ENCODE measurements around the gene SYT7. TPM values are rescaled to one million over a fixed set of nuclear protein-coding genes. Genes with fewer than 3 reads are reported as not detected.
A peak's percentile ranks its signal among the peaks of the same experiment; 100 is the strongest.

SYT7 gene
- total and polyA plus RNA-seq, 2 of the 8 experiments (the other 6 are each of a cell fraction or from before 2014, with no cell fraction given): 9.6 to 10.5 TPM

DNA sequence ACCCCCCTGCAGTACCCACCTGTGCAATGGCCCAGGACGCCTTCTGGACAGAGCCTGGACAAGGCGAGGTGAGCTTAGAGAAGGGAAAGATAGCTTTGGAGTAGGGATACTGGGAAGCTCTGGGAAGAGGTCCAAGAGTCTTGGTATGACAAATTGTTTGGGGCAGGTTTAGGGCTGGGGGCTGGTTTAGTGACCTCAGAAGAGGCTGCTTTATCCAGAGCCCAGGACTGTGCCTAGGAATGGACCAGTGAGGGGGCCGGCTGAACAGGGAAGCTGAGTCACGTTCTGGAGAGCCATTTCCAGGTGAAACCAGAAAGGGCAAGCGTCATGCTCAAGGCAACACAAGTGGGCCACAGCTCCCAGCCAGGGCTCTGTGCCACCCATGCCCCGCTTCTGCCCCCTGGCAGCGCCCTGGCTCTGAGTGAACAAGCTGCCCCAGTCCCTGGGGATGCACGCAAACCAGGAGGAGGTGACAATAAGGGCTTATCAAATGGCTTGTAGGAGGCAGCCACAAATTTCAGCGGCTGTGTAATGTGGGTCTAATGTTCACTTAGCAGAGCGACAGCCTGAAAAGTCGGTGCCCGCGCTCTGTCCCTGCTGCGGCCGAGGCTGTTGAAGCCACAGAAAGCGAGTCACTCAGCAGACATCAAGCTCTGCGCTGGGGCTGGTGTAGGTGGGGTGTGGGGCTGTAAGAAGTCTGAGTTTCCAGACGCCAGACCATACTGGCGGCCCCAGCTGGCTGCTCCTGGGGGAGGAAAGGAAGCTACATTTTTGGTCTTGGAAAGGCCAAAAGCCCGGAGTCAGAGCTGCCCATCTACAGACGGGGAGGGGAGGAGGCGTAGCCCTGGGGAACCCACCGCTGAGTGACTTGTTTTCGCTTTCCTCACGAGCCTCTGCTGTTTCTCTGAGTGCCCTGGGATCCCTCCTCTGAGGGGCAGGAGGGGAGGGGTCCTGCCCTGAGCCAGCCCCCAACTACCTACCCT is 18.3 kb upstream of the SYT7 start:
- Histone ChIP-seq H3K4me1 (replicated peaks in 1 of 4; ENCODE audit: control insufficient read depth in 3 of 4, insufficient read depth in 4 of 4, low read length in 3 of 4) (peaks cover 5 to 34% (median 25%) of the 10 kb centered on the region in 4 experiments), H3K4ac (replicated peaks; ENCODE audit: insufficient read length, low read depth, low read length) (peak overlapping the region; percentile 82), H2BK5ac (ENCODE audit: low read depth, low read length) (peak overlapping the region; percentile 22; the same call in 1 of the 2 replicates), H3K27me3 (replicated peaks in 1 of 4; ENCODE audit: control insufficient read depth in 3 of 4, extremely low read depth in 1 of 4, insufficient read depth in 3 of 4, low read length in 3 of 4) (no peaks in the 10 kb centered on the region; a peak in 2 of 7 replicates), H4K20me1 (replicated peaks in 1 of 2; ENCODE audit: control insufficient read depth in 1 of 2, insufficient read depth in 2 of 2, low read length in 2 of 2) (no peaks in the 10 kb centered on the region), H3K23ac (ENCODE audit: insufficient read length) (no peak overlapping the region), H3K4me3 (ENCODE audit: extremely low read depth in 1 of 4, insufficient read depth in 2 of 4, low read depth in 3 of 4, low read length in 4 of 4) (peak overlapping the region in 1 of 4 experiments; percentile 19; a peak in 1 of 8 replicates), H3K9me3 (ENCODE audit: insufficient read depth in 2 of 2, low read depth in 1 of 2, low read length in 1 of 2) (no peaks in the 10 kb centered on the region), H2AK5ac (ENCODE audit: low read depth, low read length) (no peak overlapping the region), H2AFZ (ENCODE audit: low read length) (0 out of 2 replicates have a peak overlapping the region, but pooled peaks have one; percentile 36), H3K79me1 (ENCODE audit: low read depth, low read length) (no peaks in the 10 kb centered on the region), H4K91ac (replicated peaks; ENCODE audit: insufficient read length, low read length) (peak overlapping the region; percentile 49), H3K27ac (ENCODE audit: low read depth, low read length) (no peak overlapping the region), H3K23me2 (ENCODE audit: low read depth, low read length) (no peaks in the 10 kb centered on the region; the same call in 1 of the 2 replicates), H2BK12ac (ENCODE audit: low read depth, low read length) (peak overlapping the region; percentile 52; the same call in 1 of the 2 replicates), H4K5ac (ENCODE audit: insufficient read length, low read depth, low read length) (peak overlapping the region; percentile 10), H3K14ac (ENCODE audit: insufficient read length) (no peak overlapping the region), H3K9ac (replicated peaks in 1 of 4; ENCODE audit: extremely low read depth in 1 of 4, low read depth in 3 of 4, low read length in 3 of 4) (no peak overlapping the region), H3K79me2 (ENCODE audit: control insufficient read depth in 1 of 2, insufficient read depth in 2 of 2, low read length in 2 of 2) (no peaks in the 10 kb centered on the region), H2BK15ac (ENCODE audit: low read length) (0 out of 2 replicates have a peak overlapping the region, but pooled peaks have one; percentile 63), H3K18ac (ENCODE audit: extremely low read depth, low read length) (0 out of 2 replicates have a peak overlapping the region, but pooled peaks have one; percentile 40), H3K36me3 (ENCODE audit: control insufficient read depth in 2 of 4, insufficient read depth in 4 of 4, low read length in 3 of 4) (no peaks in the 10 kb centered on the region), H2BK120ac (replicated peaks; ENCODE audit: low read depth, low read length) (peak overlapping the region; percentile 66), H4K8ac (ENCODE audit: extremely low read depth, insufficient read depth, low read length) (peak overlapping the region; percentile 62), H2BK20ac (ENCODE audit: low read length) (peak overlapping the region; percentile 72; the same call in 1 of the 2 replicates), H3K56ac (replicated peaks; ENCODE audit: insufficient read length, low read depth, low read length) (no peak overlapping the region), H3K4me2 (ENCODE audit: insufficient read depth in 1 of 2, low read depth in 2 of 2, low read length in 2 of 2) (peak overlapping the region; percentile 10 to 28; a peak in 2 of 4 replicates)
- 54% methylated on average over 21 of the region's 25 CpGs; no CpG with 5 or more reads in 1 of the 2 experiments for WGBS, 2 experiments (ENCODE audit: extremely low coverage in 1 of 2, insufficient coverage in 1 of 2, insufficient read length in 1 of 2, insufficient replicate concordance in 2 of 2, low coverage in 1 of 2, low lambda C conversion rate in 2 of 2, missing lambda C conversion rate in 1 of 2)
- DNase-seq (ENCODE audit: low read depth in 1 of 2, low spot score in 2 of 2): peak in 1 of 2 experiments; percentile 69
- ChIA-PET CTCF (ENCODE audit: partially characterized antibody) (interaction anchor here (0.6 to 5.6 kb wide), 24 partner anchors 8 to 189 kb away, joined by 3 to 52 read pairs (median 6); no protein-coding TSS in a partner anchor), POLR2A (ENCODE audit: partially characterized antibody) (interaction anchor here (0.7 to 4.1 kb wide), 6 partner anchors 11 to 56 kb away, joined by 3 to 34 read pairs (median 4); no protein-coding TSS in a partner anchor)
- no peak for FAIRE-seq
- TF ChIP-seq CREB1 (IDR thresholded peaks at IDR 0.05) (no peak), SIX5 (IDR thresholded peaks at IDR 0.05; ENCODE audit: low read depth, low read length) (no peak), RXRA (IDR thresholded peaks at IDR 0.05; ENCODE audit: insufficient read depth, low read depth, low read length) (no peak), SP1 (IDR thresholded peaks at IDR 0.05; ENCODE audit: low read depth, low read length) (peak; percentile 31; the same call in 1 of the 2 replicates), POLR2A (IDR thresholded peaks at IDR 0.05; ENCODE audit: control extremely low read depth in 1 of 2, low read depth in 2 of 2, low read length in 2 of 2) (no peak), KDM5A (IDR thresholded peaks at IDR 0.05; ENCODE audit: low read length) (no peak), KDM4A (IDR thresholded peaks at IDR 0.05; ENCODE audit: low read depth, low read length, severe bottlenecking) (no peak), EP300 (IDR thresholded peaks at IDR 0.05; ENCODE audit: borderline replicate concordance in 1 of 2, low read depth in 2 of 2, low read length in 2 of 2) (no peak), TAF1 (IDR thresholded peaks at IDR 0.05; ENCODE audit: low read depth, low read length) (0 out of 2 replicates have a peak, but pooled peaks have one; percentile 12)

All from H1 (cell line).